Right lobe of liver (tissue), 4 donors: ENCODE data around the gene EMC10.

ENCODE experiments used
- POLR2A ChIP-seq: fragments of 450-650 bp; IDR thresholded peaks from one replicate; pipeline ENCODE4 v1.6.1; 2017; ENCODE audit warnings: antibody characterized with exemption, mild to moderate bottlenecking
- TF ChIP-seq, protein P1 (sequence below), 4 donors: fragments of 200-600 bp in 3 of 4; fragments of 450-650 bp in 1 of 4; IDR thresholded peaks; one replicate each; pipeline versions ENCODE4 v1.5.1 to v1.8.0; 2016 to 2022; ENCODE audit warnings: antibody characterized with exemption in 4 of 4, mild to moderate bottlenecking in 2 of 4
- donor health status: DM: no; HTN: no; CAD: no.
- donor health status: DM: no; HTN: no; CAD: no.
- donor health status: DM: no; HTN: yes; CAD: no.

DNA sequence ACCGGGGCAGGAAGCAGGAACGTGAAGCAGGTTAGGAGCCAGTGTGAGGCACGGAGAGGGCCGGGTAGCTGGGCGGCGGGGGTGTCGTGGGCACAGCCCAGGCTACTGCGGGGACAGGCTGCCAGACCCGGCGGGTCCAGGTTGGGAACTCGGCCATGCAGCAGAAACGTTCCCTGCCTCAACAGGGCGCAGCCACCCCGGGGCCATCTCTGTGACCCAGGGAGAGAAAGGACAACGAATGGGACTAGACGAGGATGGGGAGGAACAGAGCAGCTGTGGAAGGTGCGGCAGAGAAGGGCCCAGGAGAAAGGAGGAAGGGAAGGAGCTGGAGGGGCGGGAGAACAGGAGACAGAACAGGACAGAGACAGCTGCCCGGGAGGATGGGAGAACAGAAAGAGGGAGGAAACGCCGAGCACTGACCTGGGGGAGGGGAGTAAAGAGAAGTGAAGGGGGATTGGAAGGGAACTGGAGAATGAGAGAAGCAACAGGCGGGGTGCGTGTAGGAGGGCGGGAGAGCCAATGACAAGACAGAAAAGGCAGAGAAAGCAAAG, 13.2 kb downstream of the EMC10 start:
- no peak for TF ChIP-seq POLR2A
- TF ChIP-seq, protein P1, sequence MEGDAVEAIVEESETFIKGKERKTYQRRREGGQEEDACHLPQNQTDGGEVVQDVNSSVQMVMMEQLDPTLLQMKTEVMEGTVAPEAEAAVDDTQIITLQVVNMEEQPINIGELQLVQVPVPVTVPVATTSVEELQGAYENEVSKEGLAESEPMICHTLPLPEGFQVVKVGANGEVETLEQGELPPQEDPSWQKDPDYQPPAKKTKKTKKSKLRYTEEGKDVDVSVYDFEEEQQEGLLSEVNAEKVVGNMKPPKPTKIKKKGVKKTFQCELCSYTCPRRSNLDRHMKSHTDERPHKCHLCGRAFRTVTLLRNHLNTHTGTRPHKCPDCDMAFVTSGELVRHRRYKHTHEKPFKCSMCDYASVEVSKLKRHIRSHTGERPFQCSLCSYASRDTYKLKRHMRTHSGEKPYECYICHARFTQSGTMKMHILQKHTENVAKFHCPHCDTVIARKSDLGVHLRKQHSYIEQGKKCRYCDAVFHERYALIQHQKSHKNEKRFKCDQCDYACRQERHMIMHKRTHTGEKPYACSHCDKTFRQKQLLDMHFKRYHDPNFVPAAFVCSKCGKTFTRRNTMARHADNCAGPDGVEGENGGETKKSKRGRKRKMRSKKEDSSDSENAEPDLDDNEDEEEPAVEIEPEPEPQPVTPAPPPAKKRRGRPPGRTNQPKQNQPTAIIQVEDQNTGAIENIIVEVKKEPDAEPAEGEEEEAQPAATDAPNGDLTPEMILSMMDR (IDR thresholded peaks at IDR 0.05): no peak
